PC-3 (cell line): ENCODE results near the gene PRR5L. TPM values are rescaled to one million over a fixed set of nuclear protein-coding genes. Genes with fewer than 3 reads are reported as not detected.

Experiments used
- ATAC-seq: fragments of 200-7000 bp; cut with Tn5 transposase; 2 replicates; pipeline ENCODE4 v1.9.1; 2020; ENCODE audit warnings: mild to moderate bottlenecking, moderate library complexity
- BruUV-seq: library from RNA; stranded (reverse); fragments of 400-500 nt; replicated peaks from 2 replicates; lab custom pipeline; 2021; lab: Mats Ljungman, UMichigan
- CTCF ChIA-PET: fragments of 300-600 bp; sonication (Branson Sonifier 250); formaldehyde crosslinking; loops from one replicate; lab custom pipeline; 2022; ENCODE audit warnings: antibody characterized with exemption; lab: Charles Lee
- POLR2A ChIA-PET: fragments of 300-600 bp; sonication (Branson Sonifier 250); formaldehyde crosslinking; loops from one replicate; lab custom pipeline; 2022; ENCODE audit warnings: antibody characterized with exemption; ENCODE audit not compliant: unreplicated experiment; lab: Charles Lee
- DNase-seq: peaks from one replicate; pipeline ENCODE4 v3.0.0-alpha.2; 2015
- H2AFZ ChIP-seq: fragments of 300-600 bp; sonication (generic); 2 replicates; pipeline ENCODE4 v1.6.0; 2016; ENCODE audit warnings: antibody characterized with exemption, low read length
- H3F3A ChIP-seq: fragments of 300-600 bp; sonication (generic); one replicate; pipeline ENCODE4 v1.6.0; 2017; ENCODE audit warnings: antibody characterized with exemption, low read length, control low read depth, mild to moderate bottlenecking; ENCODE audit not compliant: unreplicated experiment
- H3K27ac ChIP-seq: fragments of 300-600 bp; sonication (generic); 2 replicates; pipeline ENCODE4 v1.5.1; 2016; ENCODE audit warnings: mild to moderate bottlenecking, low read length
- H3K27me3 ChIP-seq: fragments of 300-600 bp; sonication (generic); 2 replicates; pipeline ENCODE4 v1.6.1; 2016; ENCODE audit warnings: low read length, mixed read lengths
- H3K36me3 ChIP-seq: fragments of 300-600 bp; sonication (generic); 2 replicates; pipeline ENCODE4 v1.6.1; 2016; ENCODE audit warnings: low read depth, mixed run types, low read length, mixed read lengths
- H3K4me1 ChIP-seq: fragments of 300-600 bp; sonication (generic); 2 replicates; pipeline ENCODE4 v1.5.1; 2016; ENCODE audit warnings: low read length; ENCODE audit not compliant: insufficient read depth
- H3K4me2 ChIP-seq: fragments of 300-600 bp; sonication (generic); 2 replicates; pipeline ENCODE4 v1.6.0; 2016; ENCODE audit warnings: low read length
- H3K4me3 ChIP-seq: fragments of 300-600 bp; sonication (generic); 2 replicates; pipeline ENCODE4 v1.5.1; 2016; ENCODE audit warnings: mild to moderate bottlenecking, low read length, mixed read lengths
- H3K79me2 ChIP-seq: fragments of 300-600 bp; sonication (generic); 2 replicates; pipeline ENCODE4 v1.6.1; 2017; ENCODE audit warnings: low read length, mixed read lengths
- H3K9ac ChIP-seq: fragments of 300-600 bp; sonication (generic); 2 replicates; pipeline ENCODE4 v1.6.0; 2016; ENCODE audit warnings: mild to moderate bottlenecking, low read length
- H3K9me2 ChIP-seq: fragments of 300-600 bp; sonication (generic); replicated peaks from 2 replicates; pipeline ENCODE4 v1.6.1; 2016; ENCODE audit warnings: mixed run types, low read length, mixed read lengths
- H3K9me3 ChIP-seq: fragments of 300-600 bp; sonication (generic); 2 replicates; pipeline ENCODE4 v1.6.1; 2016; ENCODE audit warnings: low read length, mixed read lengths
- H4K20me1 ChIP-seq: fragments of 300-600 bp; sonication (generic); 2 replicates; pipeline ENCODE4 v1.6.1; 2016; ENCODE audit warnings: low read length, mixed read lengths
- CTCF ChIP-seq: fragments of 300-600 bp; sonication (generic); conservative IDR thresholded peaks from 2 replicates; pipeline ENCODE4 v1.5.1; 2017; ENCODE audit warnings: antibody characterized with exemption, low read depth, mild to moderate bottlenecking, low read length
- EZH2 ChIP-seq: fragments of 300-600 bp; sonication (generic); IDR thresholded peaks from one replicate; pipeline ENCODE4 v1.6.1; 2017; ENCODE audit warnings: antibody characterized with exemption, mild to moderate bottlenecking, low read length; ENCODE audit not compliant: unreplicated experiment
- EZH2phosphoT487 ChIP-seq: fragments of 300-600 bp; sonication (generic); IDR thresholded peaks from 2 replicates; pipeline ENCODE4 v1.6.1; 2018; ENCODE audit warnings: mild to moderate bottlenecking, antibody characterized with exemption, low read length, borderline replicate concordance
- intact Hi-C: fragments of 100-400 bp; cut with micrococcal nuclease; formaldehyde crosslinking; loops from 2 replicates; pipeline ENCODE4 v1.9.0; 2023
- total RNA-seq: library from RNA; depleted of rRNA; stranded (reverse); fragments of >200 nt; gene quantifications from 2 replicates; pipeline ENCODE4 v1.2.3, GENCODE V29; 2014

PRR5L gene
- total RNA-seq, 1 experiment from 2014 or later: 4.7 TPM

GRCh38 chr11:36326524-36327419, 30.7 kb downstream of the PRR5L start:
- Histone ChIP-seq H3F3A (no peaks in the 10 kb centered on the region), H3K4me1 (peaks cover 5% of the 10 kb centered on the region; the same call in 1 of the 2 replicates), H3K9ac (no peak overlapping the region), H4K20me1 (no peaks in the 10 kb centered on the region), H3K9me3 (no peaks in the 10 kb centered on the region), H3K4me2 (no peak overlapping the region), H2AFZ (no peak overlapping the region), H3K27ac (no peak overlapping the region), H3K4me3 (no peak overlapping the region), H3K27me3 (no peaks in the 10 kb centered on the region), H3K79me2 (no peaks in the 10 kb centered on the region), H3K9me2 (no peaks in the 10 kb centered on the region; the same call in 1 of the 2 replicates), H3K36me3 (no peaks in the 10 kb centered on the region)
- no TSS peak for BruUV-seq
- ChIA-PET POLR2A (no interaction called here), CTCF (no interaction called here)
- no peak for ATAC-seq
- intact Hi-C loops: no loop called here
- DNase-seq: no peak
- TF ChIP-seq EZH2: no peak
- no peak for TF ChIP-seq CTCF
- TF ChIP-seq EZH2phosphoT487: no peak

GRCh38 chr11:36328966-36329673, 33.0 kb downstream of the PRR5L start:
- Histone ChIP-seq H3K9me2 (no peaks in the 10 kb centered on the region; the same call in 1 of the 2 replicates), H4K20me1 (no peaks in the 10 kb centered on the region), H2AFZ (no peak overlapping the region), H3K4me3 (no peak overlapping the region), H3K9me3 (no peaks in the 10 kb centered on the region), H3K36me3 (no peaks in the 10 kb centered on the region), H3K4me1 (peaks cover 9% of the 10 kb centered on the region; the same call in 1 of the 2 replicates), H3K4me2 (no peak overlapping the region), H3K27me3 (no peaks in the 10 kb centered on the region), H3K79me2 (no peaks in the 10 kb centered on the region), H3K9ac (no peak overlapping the region), H3F3A (no peaks in the 10 kb centered on the region), H3K27ac (no peak overlapping the region)
- intact Hi-C loops: no loop called here
- ChIA-PET CTCF (no interaction called here), POLR2A (no interaction called here)
- TF ChIP-seq EZH2 (no peak), EZH2phosphoT487 (no peak), CTCF (no peak)
- BruUV-seq: no TSS peak
- no peak for DNase-seq
- ATAC-seq: no peak
